ACC112 (cell line): ENCODE data around the gene WNT4.
"Not testable (repeated sequence)": the region's sequence is repeated elsewhere in the genome, so short reads cannot be mapped to it uniquely, and the experiment has no call there.

Source experiments
- H2AFZ ChIP-seq: fragments of 200-600 bp; sonication (generic); one replicate; pipeline ENCODE4 v1.6.0; 2017; ENCODE audit warnings: antibody characterized with exemption, low read length; ENCODE audit not compliant: unreplicated experiment
- H3K27ac ChIP-seq: fragments of 200-600 bp; sonication (generic); 2 replicates; pipeline ENCODE4 v1.5.1; 2014; ENCODE audit warnings: low read depth, mild to moderate bottlenecking, antibody characterized with exemption, low read length, moderate library complexity
- H3K27me3 ChIP-seq: fragments of 200-600 bp; sonication (generic); 2 replicates; pipeline ENCODE4 v1.6.1; 2014; ENCODE audit warnings: mild to moderate bottlenecking, antibody characterized with exemption, low read length, moderate library complexity, mixed read lengths; ENCODE audit not compliant: insufficient read depth
- H3K36me3 ChIP-seq: fragments of 200-600 bp; sonication (generic); 2 replicates; pipeline ENCODE4 v1.6.1; 2016; ENCODE audit warnings: mild to moderate bottlenecking, antibody characterized with exemption, low read length, moderate library complexity, mixed read lengths; ENCODE audit not compliant: insufficient read depth
- H3K4me1 ChIP-seq: fragments of 200-600 bp; sonication (generic); one replicate; pipeline ENCODE4 v1.6.1; 2016; ENCODE audit warnings: low read length, mixed read lengths; ENCODE audit not compliant: insufficient read depth, unreplicated experiment, control insufficient read depth
- H3K4me3 ChIP-seq: fragments of 200-600 bp; sonication (generic); 2 replicates; pipeline ENCODE4 v1.5.1; 2014; ENCODE audit warnings: mild to moderate bottlenecking, low read depth, low read length
- H3K79me2 ChIP-seq: fragments of 200-600 bp; sonication (generic); one replicate; pipeline ENCODE4 v1.6.0; 2016; ENCODE audit warnings: low read length; ENCODE audit not compliant: control insufficient read depth, unreplicated experiment, insufficient read depth

Gene WNT4

GRCh38 chr1:22098752-22099151 is 44.1 kb downstream of the WNT4 start:
- peaks cover 75% of the 10 kb centered on the region for H3K79me2 ChIP-seq
- H3K36me3 ChIP-seq, result peaks cover 29% of the 10 kb centered on the region
- peaks cover 6% of the 10 kb centered on the region for H3K4me1 ChIP-seq
- H3K4me3 ChIP-seq, result no peak overlapping the region
- H3K27me3 ChIP-seq, result no peaks in the 10 kb centered on the region
- H2AFZ ChIP-seq, result no peak overlapping the region
- H3K27ac ChIP-seq, result no peak overlapping the region

- no peak overlapping the region for H2AFZ ChIP-seq
- H3K36me3 ChIP-seq, result peaks cover 29% of the 10 kb centered on the region
- H3K4me3 ChIP-seq, result no peak overlapping the region
- peaks cover 15% of the 10 kb centered on the region for H3K4me1 ChIP-seq
- H3K27me3 ChIP-seq, result no peaks in the 10 kb centered on the region
- H3K79me2 ChIP-seq, result peaks cover 71% of the 10 kb centered on the region
- no peak overlapping the region for H3K27ac ChIP-seq
Observed at GRCh38 chr1:22096463-22096862, 46.4 kb downstream of the WNT4 start.

GRCh38 chr1:22096036-22096435 is 46.9 kb downstream of the WNT4 start:
- Histone ChIP-seq H3K79me2 (peaks cover 70% of the 10 kb centered on the region), H3K27me3 (no peaks in the 10 kb centered on the region), H3K36me3 (peaks cover 26% of the 10 kb centered on the region)

GRCh38 chr1:22093513-22093912 is 49.4 kb downstream of the WNT4 start:
- Histone ChIP-seq H3K79me2 (peaks cover 72% of the 10 kb centered on the region), H3K27ac (no peak overlapping the region), H3K4me1 (peaks cover 42% of the 10 kb centered on the region), H3K36me3 (peaks cover 23% of the 10 kb centered on the region), H3K4me3 (no peak overlapping the region), H2AFZ (no peak overlapping the region), H3K27me3 (no peaks in the 10 kb centered on the region)

More at GRCh38 chr1:22096036-22096435, 46.9 kb downstream of the WNT4 start:
- Histone ChIP-seq H3K4me3 (no peak overlapping the region), H2AFZ (no peak overlapping the region), H3K27ac (no peak overlapping the region), H3K4me1 (peaks cover 17% of the 10 kb centered on the region)

- Histone ChIP-seq H3K27ac (0 out of 2 replicates have a peak overlapping the region, but pooled peaks have one; percentile 8), H3K79me2 (peaks cover 75% of the 10 kb centered on the region), H3K4me1 (peaks cover 48% of the 10 kb centered on the region), H3K36me3 (peaks cover 30% of the 10 kb centered on the region)
- not testable (repeated sequence) for H2AFZ ChIP-seq, H3K27me3 ChIP-seq, H3K4me3 ChIP-seq
Observed at GRCh38 chr1:22092026-22092768, 50.7 kb downstream of the WNT4 start.

DNA sequence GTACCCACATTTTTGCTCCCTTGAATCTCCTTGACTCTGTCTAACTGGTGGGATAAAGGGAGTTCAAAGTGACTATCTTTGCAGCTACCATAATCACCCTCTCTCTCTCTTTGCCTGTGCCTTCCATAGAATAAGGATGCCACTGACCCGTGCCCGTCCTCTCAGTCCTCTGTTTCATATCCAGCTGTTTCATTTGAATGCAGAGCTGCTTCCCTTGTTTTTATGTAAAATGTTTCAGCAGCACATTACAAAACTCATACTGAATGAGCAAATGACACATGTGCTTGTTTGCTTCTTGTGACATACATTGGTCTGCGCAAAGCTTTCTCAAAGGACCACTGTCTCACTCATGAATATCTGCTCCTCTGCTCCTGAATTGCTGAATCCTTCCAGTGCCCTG is 52.0 kb downstream of the WNT4 start:
- Histone ChIP-seq H3K4me1 (peaks cover 43% of the 10 kb centered on the region), H3K79me2 (peaks cover 80% of the 10 kb centered on the region), H2AFZ (no peak overlapping the region), H3K27ac (no peak overlapping the region), H3K36me3 (peaks cover 35% of the 10 kb centered on the region), H3K27me3 (no peaks in the 10 kb centered on the region), H3K4me3 (no peak overlapping the region)

DNA sequence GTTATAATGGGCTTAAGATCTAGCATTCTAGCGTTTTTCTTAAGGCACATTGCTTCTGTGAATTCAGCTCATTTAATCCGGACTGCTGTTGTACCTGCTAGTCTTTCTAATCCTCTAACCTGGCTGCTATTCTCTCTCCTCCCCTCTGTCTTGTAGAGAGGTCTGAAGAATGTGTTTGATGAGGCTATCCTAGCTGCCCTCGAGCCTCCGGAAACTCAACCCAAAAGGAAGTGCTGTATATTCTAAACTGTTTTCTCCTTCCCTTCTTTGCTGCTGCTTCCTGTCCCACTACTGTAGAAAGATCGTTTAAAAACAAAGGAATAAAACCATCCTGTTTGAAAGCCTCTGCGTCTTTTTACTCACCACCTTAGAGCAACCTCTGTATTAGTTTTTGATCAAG is 53.1 kb downstream of the WNT4 start:
- no peak overlapping the region for H2AFZ ChIP-seq
- H3K4me1 ChIP-seq, result peaks cover 42% of the 10 kb centered on the region
- H3K4me3 ChIP-seq, result peak overlapping the region; percentile 20; the same call in 1 of the 2 replicates
- peak overlapping the region; percentile 25; the same call in 1 of the 2 replicates for H3K27ac ChIP-seq
- peaks cover 81% of the 10 kb centered on the region for H3K79me2 ChIP-seq
- no peaks in the 10 kb centered on the region for H3K27me3 ChIP-seq
- H3K36me3 ChIP-seq, result peaks cover 32% of the 10 kb centered on the region

DNA sequence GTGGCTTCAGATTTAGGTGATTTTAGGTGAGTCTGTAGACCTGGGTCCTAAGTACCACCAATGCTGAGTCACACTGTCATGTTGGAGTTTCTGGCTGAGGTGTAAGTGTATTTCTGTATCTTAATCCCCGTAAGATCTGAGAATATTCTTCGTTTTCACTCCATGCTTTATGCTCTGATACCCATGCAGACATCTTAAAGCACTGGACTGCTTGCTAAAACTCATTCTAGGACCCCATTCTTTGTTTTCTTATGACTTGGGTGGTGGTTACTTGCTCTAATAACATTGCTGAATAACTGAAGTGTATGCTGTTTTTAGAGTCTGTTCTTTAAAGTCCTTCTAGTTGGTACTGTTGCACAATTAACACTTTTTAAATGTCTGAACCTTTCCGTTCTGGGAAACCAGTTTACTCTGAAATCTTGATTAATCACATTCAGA is 53.7 kb downstream of the WNT4 start:
- Histone ChIP-seq H3K79me2 (peaks cover 83% of the 10 kb centered on the region), H3K27ac (peak overlapping the region; percentile 25), H3K4me1 (peaks cover 42% of the 10 kb centered on the region), H3K36me3 (peaks cover 31% of the 10 kb centered on the region), H2AFZ (no peak overlapping the region), H3K4me3 (peak overlapping the region; percentile 20; the same call in 1 of the 2 replicates), H3K27me3 (no peaks in the 10 kb centered on the region)

GRCh38 chr1:22088331-22088730 is 54.6 kb downstream of the WNT4 start:
- peaks cover 31% of the 10 kb centered on the region for H3K36me3 ChIP-seq
- peaks cover 85% of the 10 kb centered on the region for H3K79me2 ChIP-seq
- H3K27me3 ChIP-seq, result no peaks in the 10 kb centered on the region
- no peak overlapping the region for H3K4me3 ChIP-seq
- peaks cover 42% of the 10 kb centered on the region for H3K4me1 ChIP-seq
- H3K27ac ChIP-seq, result 0 out of 2 replicates have a peak overlapping the region, but pooled peaks have one; percentile 25
- no peak overlapping the region for H2AFZ ChIP-seq

DNA sequence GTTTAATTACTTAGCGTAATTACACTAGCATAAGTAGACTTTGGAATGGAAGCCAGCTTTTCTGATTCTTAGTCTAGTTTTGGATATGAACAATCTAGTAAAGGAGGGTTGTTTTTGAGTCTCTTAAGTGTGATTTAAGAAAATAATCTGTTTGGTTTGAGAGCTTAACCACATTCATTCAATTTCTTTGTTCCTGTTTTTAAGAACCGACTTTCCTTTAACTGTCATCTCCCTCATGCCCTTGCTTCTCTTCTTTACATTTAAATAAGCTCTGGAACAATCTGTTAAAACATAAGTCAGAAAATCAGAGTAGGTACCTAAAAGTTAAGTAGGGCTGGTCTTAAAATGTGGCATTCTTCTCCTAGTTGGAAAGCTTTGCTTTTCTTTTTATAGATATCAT is 62.7 kb downstream of the WNT4 start:
- H3K27ac ChIP-seq, result no peak overlapping the region
- peaks cover 23% of the 10 kb centered on the region for H3K36me3 ChIP-seq
- H2AFZ ChIP-seq, result no peak overlapping the region
- no peak overlapping the region for H3K4me3 ChIP-seq
- H3K79me2 ChIP-seq, result peaks cover 92% of the 10 kb centered on the region
- H3K27me3 ChIP-seq, result no peaks in the 10 kb centered on the region
- H3K4me1 ChIP-seq, result peaks cover 19% of the 10 kb centered on the region

DNA sequence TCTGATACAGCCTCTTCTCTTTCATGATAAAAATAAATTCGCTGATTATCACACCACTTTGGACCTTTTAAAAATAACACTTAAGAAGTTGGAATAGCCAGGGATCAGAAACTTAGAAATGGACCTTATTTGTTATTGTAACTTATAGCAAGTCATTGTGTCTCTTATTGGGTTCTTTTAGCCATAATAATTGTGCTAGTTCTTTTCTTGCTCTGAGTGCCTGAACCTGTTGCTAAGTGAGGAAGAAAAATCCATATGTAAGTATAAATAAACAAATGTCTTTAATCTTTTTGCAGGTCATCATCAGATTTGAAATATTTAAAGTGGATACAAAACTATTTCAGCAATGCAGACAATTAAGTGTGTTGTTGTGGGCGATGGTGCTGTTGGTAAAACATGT is 64.8 kb downstream of the WNT4 start:
- Histone ChIP-seq H3K4me3 (no peak overlapping the region), H3K27me3 (no peaks in the 10 kb centered on the region), H3K36me3 (peaks cover 20% of the 10 kb centered on the region), H2AFZ (no peak overlapping the region), H3K27ac (no peak overlapping the region), H3K79me2 (peaks cover 95% of the 10 kb centered on the region), H3K4me1 (peaks cover 32% of the 10 kb centered on the region)
